ENCODE data around the gene FAM76A. TPM values are rescaled to one million over a fixed set of nuclear protein-coding genes. Genes with fewer than 3 reads are reported as not detected.
"Not testable (repeated sequence)": the region's sequence is repeated elsewhere in the genome, so short reads cannot be mapped to it uniquely, and the experiment has no call there.

The FAM76A gene
- polyA plus RNA-seq, 1 donor (not counting 4 experiments of a cell fraction or from before 2014, with no cell fraction given), result 13.5 TPM

DNA sequence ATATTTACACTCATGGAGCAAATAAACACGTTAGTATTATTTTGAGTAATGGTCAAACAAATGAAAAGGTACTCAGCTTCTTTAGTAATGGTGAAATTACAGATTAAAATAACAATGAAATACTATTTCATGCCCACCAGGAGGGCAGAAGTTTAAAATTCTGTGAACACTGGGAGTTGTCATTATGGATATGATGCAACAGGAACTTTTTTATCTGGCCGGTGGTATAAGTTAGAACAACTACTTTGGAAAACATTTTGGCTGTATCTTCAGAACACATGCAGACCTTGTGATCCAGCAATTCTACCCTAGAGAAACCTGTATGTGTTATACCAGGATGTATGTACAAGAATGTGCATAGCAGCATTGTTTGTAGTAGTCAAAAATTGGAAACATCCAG, 81.6 kb downstream of the FAM76A start:
- Histone ChIP-seq H4K20me1 (ENCODE audit: control insufficient read depth, extremely low read depth, insufficient read depth, low read length) (no peaks in the 10 kb centered on the region), H2AFZ (ENCODE audit: control insufficient read depth, low read length) (no peak overlapping the region), H3K4me1 (ENCODE audit: control insufficient read depth, extremely low read depth, insufficient read depth, low read length) (no peaks in the 10 kb centered on the region), H3K4me2 (ENCODE audit: control insufficient read depth, extremely low read depth, insufficient read depth, low read depth, low read length) (no peak overlapping the region), H3K9me3 (ENCODE audit: control insufficient read depth, low read depth, low read length) (no peaks in the 10 kb centered on the region), H3K79me2 (ENCODE audit: control insufficient read depth, insufficient read depth, low read length) (no peaks in the 10 kb centered on the region), H3K36me3 (ENCODE audit: control insufficient read depth in 2 of 2, extremely low read depth in 1 of 2, insufficient read depth in 2 of 2, low read length in 2 of 2) (peaks cover 3 to 7% of the 10 kb centered on the region in 2 experiments), H3K27me3 (ENCODE audit: control insufficient read depth, extremely low read depth, insufficient read depth, low read length) (no peaks in the 10 kb centered on the region), H3K27ac (ENCODE audit: control insufficient read depth, insufficient read depth, low read length) (no peak overlapping the region), H3K4me3 (ENCODE audit: control insufficient read depth in 2 of 3, extremely low read depth in 1 of 3, insufficient read depth in 2 of 3, low read depth in 1 of 3, low read length in 3 of 3) (no peak overlapping the region), H3K9me1 (ENCODE audit: control insufficient read depth, extremely low read depth, insufficient read depth, low read length) (no peaks in the 10 kb centered on the region), H3K9ac (ENCODE audit: control insufficient read depth, extremely low read depth, insufficient read depth, low read length) (no peak overlapping the region)
- no peak for TF ChIP-seq CTCF (optimal IDR thresholded peaks at IDR 0.05 in 1 of 3, IDR thresholded peaks at IDR 0.05 in 1 of 3, conservative IDR thresholded peaks at IDR 0.05 in 1 of 3; ENCODE audit: extremely low read depth in 1 of 3, insufficient read depth in 2 of 3, low read length in 3 of 3)
- FAIRE-seq (no peak), DNase-seq (ENCODE audit: low read depth, low spot score) (no peak)
- dilution Hi-C loops (cut with MboI; ENCODE audit: extremely low pct_ligation_motif_present, low sequenced_read_pairs), result no loop called here

DNA sequence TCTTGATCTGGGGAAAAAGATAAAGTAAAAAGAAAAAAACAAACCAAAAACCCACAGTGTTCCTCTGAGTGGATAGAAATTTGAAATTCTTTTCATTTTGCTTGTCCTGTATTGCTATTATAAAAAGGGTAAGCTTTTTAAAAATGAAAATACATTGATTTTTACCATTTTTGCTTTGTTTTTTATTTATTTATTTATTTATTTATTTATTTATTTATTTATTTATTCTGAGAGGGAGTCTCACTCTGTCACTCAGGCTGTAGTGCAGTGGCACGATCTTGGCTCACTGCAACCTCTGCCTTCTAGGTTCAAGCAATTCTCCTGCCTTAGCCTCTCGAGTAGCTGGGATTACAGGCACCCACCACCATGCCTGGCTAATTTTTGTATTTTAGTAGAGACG, 82.4 kb downstream of the FAM76A start:
- FAIRE-seq; H3K4me1 ChIP-seq (ENCODE audit: control insufficient read depth, extremely low read depth, insufficient read depth, low read length); H3K36me3 ChIP-seq (ENCODE audit: control insufficient read depth in 2 of 2, extremely low read depth in 1 of 2, insufficient read depth in 2 of 2, low read length in 2 of 2); H3K9ac ChIP-seq (ENCODE audit: control insufficient read depth, extremely low read depth, insufficient read depth, low read length); H3K4me2 ChIP-seq (ENCODE audit: control insufficient read depth, extremely low read depth, insufficient read depth, low read depth, low read length); H4K20me1 ChIP-seq (ENCODE audit: control insufficient read depth, extremely low read depth, insufficient read depth, low read length); DNase-seq (ENCODE audit: low read depth, low spot score); dilution Hi-C loops (cut with MboI; ENCODE audit: extremely low pct_ligation_motif_present, low sequenced_read_pairs); H3K79me2 ChIP-seq (ENCODE audit: control insufficient read depth, insufficient read depth, low read length); H2AFZ ChIP-seq (ENCODE audit: control insufficient read depth, low read length); H3K9me1 ChIP-seq (ENCODE audit: control insufficient read depth, extremely low read depth, insufficient read depth, low read length); H3K27me3 ChIP-seq (ENCODE audit: control insufficient read depth, extremely low read depth, insufficient read depth, low read length); H3K27ac ChIP-seq (ENCODE audit: control insufficient read depth, insufficient read depth, low read length); H3K4me3 ChIP-seq (ENCODE audit: control insufficient read depth in 2 of 3, extremely low read depth in 1 of 3, insufficient read depth in 2 of 3, low read depth in 1 of 3, low read length in 3 of 3); H3K9me3 ChIP-seq (ENCODE audit: control insufficient read depth, low read depth, low read length): not testable (repeated sequence)

- H3K27ac ChIP-seq (ENCODE audit: control insufficient read depth, insufficient read depth, low read length), result no peak overlapping the region
- H2AFZ ChIP-seq (ENCODE audit: control insufficient read depth, low read length), result no peak overlapping the region
- no peaks in the 10 kb centered on the region for H3K4me1 ChIP-seq (ENCODE audit: control insufficient read depth, extremely low read depth, insufficient read depth, low read length)
- H4K20me1 ChIP-seq (ENCODE audit: control insufficient read depth, extremely low read depth, insufficient read depth, low read length), result no peaks in the 10 kb centered on the region
- H3K79me2 ChIP-seq (ENCODE audit: control insufficient read depth, insufficient read depth, low read length), result no peaks in the 10 kb centered on the region
- H3K9ac ChIP-seq (ENCODE audit: control insufficient read depth, extremely low read depth, insufficient read depth, low read length), result no peak overlapping the region
- FAIRE-seq, result no peak
- no peak overlapping the region for H3K4me2 ChIP-seq (ENCODE audit: control insufficient read depth, extremely low read depth, insufficient read depth, low read depth, low read length)
- H3K36me3 ChIP-seq (ENCODE audit: control insufficient read depth in 2 of 2, extremely low read depth in 1 of 2, insufficient read depth in 2 of 2, low read length in 2 of 2), result peaks cover 3 to 10% of the 10 kb centered on the region in 2 experiments
- DNase-seq (ENCODE audit: low read depth, low spot score), result no peak
- no peaks in the 10 kb centered on the region for H3K27me3 ChIP-seq (ENCODE audit: control insufficient read depth, extremely low read depth, insufficient read depth, low read length)
- H3K9me3 ChIP-seq (ENCODE audit: control insufficient read depth, low read depth, low read length), result no peaks in the 10 kb centered on the region
- H3K4me3 ChIP-seq (ENCODE audit: control insufficient read depth in 2 of 3, extremely low read depth in 1 of 3, insufficient read depth in 2 of 3, low read depth in 1 of 3, low read length in 3 of 3), result no peak overlapping the region
- TF ChIP-seq CTCF (optimal IDR thresholded peaks at IDR 0.05 in 1 of 3, IDR thresholded peaks at IDR 0.05 in 1 of 3, conservative IDR thresholded peaks at IDR 0.05 in 1 of 3; ENCODE audit: extremely low read depth in 1 of 3, insufficient read depth in 2 of 3, low read length in 3 of 3) (no peak), EZH2 (IDR thresholded peaks at IDR 0.05; ENCODE audit: low read length) (no peak)
- H3K9me1 ChIP-seq (ENCODE audit: control insufficient read depth, extremely low read depth, insufficient read depth, low read length), result no peaks in the 10 kb centered on the region
- dilution Hi-C loops (cut with MboI; ENCODE audit: extremely low pct_ligation_motif_present, low sequenced_read_pairs), result no loop called here
These were observed 84.1 kb downstream of the FAM76A start for GRCh38 chr1:27809883-27810282.
